Pancreas (tissue), 10 donors: ENCODE measurements around the gene TSC22D1. TPM values are rescaled to one million over a fixed set of nuclear protein-coding genes. Genes with fewer than 3 reads are reported as not detected.

Experiments used
- ATAC-seq, 4 donors: fragments of 200-7000 bp; cut with Tn5 transposase; one replicate each; pipeline versions ENCODE4 v1.8.0 to v1.9.1; 2020; ENCODE audit warnings: mild to moderate bottlenecking in 4 of 4, moderate library complexity in 4 of 4
- DNase-seq, 6 donors: peaks; one replicate each; pipeline ENCODE4 v3.0.0-alpha.2; 2020
- FAIRE-seq: peaks from 2 replicates; lab custom pipeline; 2012; peaks lifted over from hg19 to GRCh38; lab: Jason Lieb, UNC
- H3K27ac ChIP-seq, 4 donors: fragments of 200-600 bp; sonication (generic); 1 replicate in 3 of 4; 2 replicates in 1 of 4; pipeline versions ENCODE4 v1.5.0 to v1.8.0; 2020
- H3K27me3 ChIP-seq, 4 donors: fragments of 200-600 bp; one replicate each; pipeline ENCODE4 v1.8.0; 2021
- H3K36me3 ChIP-seq, 3 donors: fragments of 200-600 bp; sonication (generic) in 1 of 3; one replicate each; pipeline versions ENCODE4 v1.5.0 to v1.8.0; 2020 to 2021
- H3K4me1 ChIP-seq, 3 donors: fragments of 200-600 bp; one replicate each; pipeline ENCODE4 v1.8.0; 2021
- H3K4me3 ChIP-seq, 4 donors: fragments of 200-600 bp; sonication (generic) in 2 of 4; one replicate each; pipeline versions ENCODE4 v1.5.0 to v1.8.0; 2020 to 2021
- H3K9me3 ChIP-seq, 4 donors: fragments of 200-600 bp; one replicate each; pipeline ENCODE4 v1.8.0; 2021
- CTCF ChIP-seq, 4 donors: fragments of 200-600 bp; sonication (generic) in 3 of 4; IDR thresholded peaks; one replicate each; pipeline versions ENCODE4 v1.5.0 to v1.8.0; 2021; ENCODE audit warnings: antibody characterized with exemption in 4 of 4
- WGBS, 2 donors: extraction: QIAGEN DNeasy Blood & Tissue Kit; methylation state at CpG; one replicate each; pipeline ENCODE4 v1.1.7; 2013; 5-methylcytosine and 5-hydroxymethylcytosine counted together
- intact Hi-C, 3 donors: fragments of 100-400 bp; cut with DNase I; formaldehyde crosslinking; loops; one replicate each; pipeline versions ENCODE4 v1.11.1 to v1.14.2; 2022
- polyA plus RNA-seq, 2 donors: library from polyadenylated mRNA; stranded (reverse); fragments of 200-250 nt; gene quantifications; one replicate each; pipeline ENCODE4 v1.2.3, GENCODE V29; 2013
- total RNA-seq, 6 donors: library from RNA; stranded (reverse); fragmentation: NEBNext Ultra II Directional in 4 of 6; extraction: Animal tissue kit (Norgen Biotek cat#: 25700) in 4 of 6; gene quantifications; one replicate each; pipeline versions ENCODE4 v1.2.1 to v1.2.4, GENCODE V29; 2021 to 2023
- donor health status: healthy with polysubstance abuse.
- donor health status: DM: no; HTN: no; CAD: no; lungs with moderate emphysema.
- donor health status: DM: no; HTN: no; CAD: no.
- donor health status: control.
- donor health status: control.
- donor health status: Bipolar disorder and iron deficiency.
- donor health status: DM: yes; HTN: yes; CAD: no.
- donor health status: DM: no; HTN: no; CAD: no.
- donor health status: DM: no; HTN: no; CAD: no.
- donor health status: DM: yes; HTN: yes; CAD: no.

The TSC22D1 gene
- total and polyA plus RNA-seq, 8 donors, result 16.8 to 49.9 (median 30.2) TPM

GRCh38 chr13:44403461-44404056, 172.6 kb downstream of the TSC22D1 start:
- H3K36me3 ChIP-seq, result no peaks in the 10 kb centered on the region
- FAIRE-seq (no peak), ATAC-seq (peak; percentile 49 to 77 (median 64)), DNase-seq (peak in 4 of 6 donors; percentile 36 to 56 (median 44))
- no peak overlapping the region for H3K4me3 ChIP-seq
- H3K27me3 ChIP-seq, result no peaks in the 10 kb centered on the region
- peak overlapping the region in 2 of 4 donors; percentile 10 to 36 for H3K27ac ChIP-seq
- 49 to 51% methylated on average over 11 of the region's 11 CpGs for WGBS, 2 donors
- intact Hi-C loops, result no loop called here
- TF ChIP-seq CTCF (IDR thresholded peaks at IDR 0.05), result no peak
- H3K4me1 ChIP-seq, result peaks cover 0 to 6% (median 0%) of the 10 kb centered on the region in 3 donors
- no peaks in the 10 kb centered on the region for H3K9me3 ChIP-seq

- no peaks in the 10 kb centered on the region for H3K9me3 ChIP-seq
- H3K4me3 ChIP-seq, result no peak overlapping the region
- peak overlapping the region in 1 of 4 donors; percentile 36 for H3K27ac ChIP-seq
- DNase-seq (no peak), FAIRE-seq (no peak), ATAC-seq (peak in 1 of 4 donors; percentile 38)
- peaks cover 0 to 6% (median 0%) of the 10 kb centered on the region in 3 donors for H3K4me1 ChIP-seq
- WGBS, 2 donors, result 59 to 73% methylated on average over 13 of the region's 13 CpGs
- no peak for TF ChIP-seq CTCF (IDR thresholded peaks at IDR 0.05)
- H3K36me3 ChIP-seq, result no peaks in the 10 kb centered on the region
- H3K27me3 ChIP-seq, result no peaks in the 10 kb centered on the region
- intact Hi-C loops, result no loop called here
These were observed 173.2 kb downstream of the TSC22D1 start for GRCh38 chr13:44402899-44403445.

- H3K36me3 ChIP-seq, result no peaks in the 10 kb centered on the region
- no peak overlapping the region for H3K27ac ChIP-seq
- no peaks in the 10 kb centered on the region for H3K9me3 ChIP-seq
- no peaks in the 10 kb centered on the region for H3K27me3 ChIP-seq
- ATAC-seq, result no peak
- H3K4me3 ChIP-seq, result no peak overlapping the region
- TF ChIP-seq CTCF (IDR thresholded peaks at IDR 0.05), result no peak
- 69 to 71% methylated on average over 2 of the region's 2 CpGs for WGBS, 2 donors
- H3K4me1 ChIP-seq, result peaks cover 0 to 6% (median 0%) of the 10 kb centered on the region in 3 donors
- DNase-seq, result no peak
- no peak for FAIRE-seq
- intact Hi-C loops, result no loop called here
These were observed 174.6 kb downstream of the TSC22D1 start for GRCh38 chr13:44401577-44401976.

GRCh38 chr13:44400736-44401135, 175.4 kb downstream of the TSC22D1 start:
- intact Hi-C loops, result no loop called here
- Histone ChIP-seq H3K4me3 (no peak overlapping the region), H3K27ac (no peak overlapping the region), H3K4me1 (peaks cover 0 to 6% (median 0%) of the 10 kb centered on the region in 3 donors), H3K36me3 (no peaks in the 10 kb centered on the region), H3K9me3 (no peaks in the 10 kb centered on the region), H3K27me3 (no peaks in the 10 kb centered on the region)
- DNase-seq (no peak), ATAC-seq (no peak), FAIRE-seq (no peak)
- TF ChIP-seq CTCF (IDR thresholded peaks at IDR 0.05), result no peak

- peak in 1 of 4 donors; percentile 20 for ATAC-seq
These were observed 177.1 kb downstream of the TSC22D1 start for GRCh38 chr13:44399074-44399473.

More at GRCh38 chr13:44399074-44399473, 177.1 kb downstream of the TSC22D1 start:
- FAIRE-seq (no peak), DNase-seq (no peak)
- no peak overlapping the region for H3K4me3 ChIP-seq
- no peaks in the 10 kb centered on the region for H3K9me3 ChIP-seq
- 51 to 57% methylated on average over 3 of the region's 3 CpGs for WGBS, 2 donors
- TF ChIP-seq CTCF (IDR thresholded peaks at IDR 0.05), result no peak
- peaks cover 0 to 4% (median 0%) of the 10 kb centered on the region in 3 donors for H3K4me1 ChIP-seq
- intact Hi-C loops, result no loop called here
- H3K27ac ChIP-seq, result no peak overlapping the region
- H3K27me3 ChIP-seq, result no peaks in the 10 kb centered on the region
- no peaks in the 10 kb centered on the region for H3K36me3 ChIP-seq
